ENCODE data around the gene DIPK1C.
"Not testable (repeated sequence)": the region's sequence is repeated elsewhere in the genome, so short reads cannot be mapped to it uniquely, and the experiment has no call there.

The DIPK1C gene

GRCh38 chr18:74457043-74457724 is at the start of gene DIPK1C:
Gene DIPK1C, minus strand, starts transcription at chr18:74457308. Its CDS starts 49 bp downstream, at chr18:74457259.
- no peak for DNase-seq

DNA sequence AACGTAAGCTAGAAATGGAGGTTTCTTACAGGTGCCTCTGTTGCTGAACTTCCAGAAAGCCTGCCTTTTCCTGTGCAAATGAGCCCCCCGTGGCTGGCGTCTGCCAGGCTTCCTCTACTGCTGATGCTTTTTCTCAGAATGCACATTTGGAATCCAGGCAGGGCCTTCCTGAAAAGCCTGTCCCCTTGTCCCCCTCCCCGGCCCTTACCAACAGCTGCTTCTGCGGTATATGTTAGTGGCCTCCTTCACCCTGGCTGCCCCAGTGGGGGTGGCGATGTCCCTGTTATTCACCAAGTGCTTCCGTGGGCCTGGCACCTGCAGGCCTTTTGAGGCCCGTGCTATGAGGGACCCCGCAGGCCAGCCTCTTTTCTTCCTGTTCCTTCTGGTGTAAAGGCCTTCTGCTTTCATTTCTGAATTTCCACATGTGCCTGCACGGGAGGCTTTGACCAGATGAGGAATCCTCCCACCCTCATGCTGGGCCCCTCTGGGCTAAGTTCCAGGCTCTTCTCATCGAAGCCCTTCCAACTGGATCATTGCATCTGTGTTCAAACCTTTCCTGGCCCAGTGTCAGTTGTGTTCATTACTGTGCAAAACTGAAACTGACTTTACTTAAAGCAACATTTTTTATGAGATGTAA is 49.5 kb upstream of the DIPK1C start:
- no peak for DNase-seq

DNA sequence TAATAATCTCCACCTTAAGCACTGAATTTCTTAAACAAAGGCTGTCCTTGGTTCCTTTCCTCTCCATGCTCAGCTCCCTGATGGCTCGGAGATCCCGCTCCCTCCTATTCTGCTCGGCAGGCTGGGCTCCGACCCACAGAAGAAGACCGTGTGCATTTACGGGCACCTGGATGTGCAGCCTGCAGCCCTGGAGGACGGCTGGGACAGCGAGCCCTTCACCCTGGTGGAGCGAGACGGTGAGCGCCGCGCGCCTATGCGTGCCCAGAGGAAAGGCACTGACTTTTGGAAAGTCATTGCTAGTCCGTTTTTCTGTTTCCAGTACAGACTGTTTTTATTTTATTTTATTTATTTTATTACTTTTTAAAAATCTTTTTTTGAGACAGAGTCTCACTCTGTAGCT is 48.7 kb upstream of the DIPK1C start:
- DNase-seq, result no peak

DNA sequence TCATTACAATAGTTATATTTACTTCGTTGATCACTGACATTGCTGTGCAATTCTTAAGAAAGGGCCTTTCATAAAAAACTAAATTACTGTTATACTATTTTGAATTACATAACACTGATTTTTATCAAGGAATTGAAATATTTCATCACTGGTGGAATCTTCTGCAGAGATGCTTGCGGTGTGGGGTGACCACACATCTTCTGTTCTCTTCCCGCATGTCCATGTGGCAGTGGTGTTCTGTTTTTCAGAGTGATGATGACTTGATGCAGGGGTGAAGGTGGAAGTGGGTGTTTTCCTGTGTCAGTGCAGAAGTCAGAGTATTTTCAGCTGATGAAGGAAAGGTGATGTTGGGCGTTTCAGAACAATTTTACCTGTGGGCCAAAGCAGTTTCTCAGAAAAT is 46.0 kb upstream of the DIPK1C start:
- no peak for DNase-seq

DNA sequence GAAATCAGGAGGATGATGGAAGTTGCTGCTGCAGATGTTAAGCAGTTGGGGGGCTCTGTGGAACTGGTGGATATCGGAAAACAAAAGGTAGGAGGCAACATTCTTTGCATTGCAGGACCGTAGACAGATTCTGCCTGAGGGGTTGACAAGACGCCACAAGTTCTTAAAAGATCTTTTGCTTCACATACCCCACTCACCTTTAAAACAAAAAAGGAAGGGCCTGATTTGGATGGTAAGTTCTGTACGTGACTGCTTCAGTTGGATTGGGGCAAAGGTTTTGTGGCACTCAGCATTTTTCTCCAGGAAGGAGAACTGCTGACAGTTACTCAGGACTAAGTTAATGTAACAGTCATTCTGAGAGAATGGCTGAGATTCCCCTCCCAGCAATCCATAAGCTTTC is 44.3 kb upstream of the DIPK1C start:
- DNase-seq, result no peak

DNA sequence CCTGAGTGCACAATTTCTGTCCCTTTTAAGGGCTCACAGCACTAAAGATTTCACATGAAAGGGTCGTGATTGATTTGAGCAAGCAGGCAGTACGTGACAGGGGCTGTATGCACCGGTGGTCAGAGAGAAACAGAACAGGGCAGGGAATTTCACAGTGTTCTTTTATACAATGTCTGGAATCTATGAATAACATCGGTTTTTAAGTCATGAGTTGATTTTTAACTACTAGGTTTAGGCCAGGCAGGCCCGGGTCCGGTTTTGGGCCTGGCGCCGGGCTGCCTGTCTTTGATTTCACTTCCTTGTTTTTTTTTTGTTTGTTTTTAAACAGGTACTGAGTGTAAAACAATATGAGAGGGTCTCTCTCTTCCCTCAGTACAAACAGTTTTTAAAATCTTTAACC is 43.7 kb upstream of the DIPK1C start:
- DNase-seq, result not testable (repeated sequence)

- DNase-seq, result no peak
Observed at GRCh38 chr18:74500372-74500771, 43.3 kb upstream of the DIPK1C start.

DNA sequence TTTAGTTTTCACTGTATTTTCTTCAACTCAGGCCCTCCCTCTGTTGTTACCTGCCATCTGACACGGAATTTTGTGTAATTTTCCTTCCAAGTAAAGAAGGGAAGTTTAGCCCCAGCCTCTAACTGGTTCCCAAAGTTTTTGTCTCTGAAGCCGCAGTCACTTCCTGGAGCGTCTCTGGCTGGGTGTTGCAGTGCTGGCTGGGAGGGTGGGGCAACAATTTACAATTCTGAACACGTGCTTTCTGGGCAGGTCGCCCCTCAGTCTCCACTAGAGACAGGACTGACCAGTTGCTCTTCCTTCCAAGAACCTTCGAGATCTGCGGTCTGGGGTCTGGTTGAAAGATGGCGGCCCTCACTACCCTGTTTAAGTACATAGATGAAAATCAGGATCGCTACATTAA is 42.5 kb upstream of the DIPK1C start:
- no peak for DNase-seq

- no peak for DNase-seq
Observed at GRCh38 chr18:74498712-74499627, 41.9 kb upstream of the DIPK1C start.

DNA sequence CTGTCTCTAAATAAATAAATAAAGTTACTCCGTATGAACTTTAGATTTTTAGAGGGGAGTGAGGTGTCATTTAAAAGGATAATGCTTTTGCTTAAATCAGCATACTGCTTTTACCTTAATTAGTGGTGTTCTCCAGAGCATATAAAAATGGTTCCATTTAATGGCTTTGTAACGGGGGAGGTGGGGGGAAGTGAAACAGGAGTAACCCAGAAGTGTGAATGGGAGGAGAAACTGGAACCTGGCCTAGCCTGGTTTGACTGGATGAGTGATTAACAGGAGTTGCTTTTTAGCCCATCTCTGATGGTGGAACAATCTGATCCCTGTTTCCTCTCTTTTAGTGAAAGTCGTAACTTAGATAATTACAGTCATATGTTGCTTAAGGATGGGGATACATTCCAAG is 40.7 kb upstream of the DIPK1C start:
- no peak for DNase-seq

- DNase-seq, result no peak
Observed at GRCh38 chr18:74497324-74497676, 40.2 kb upstream of the DIPK1C start.

- DNase-seq, result peak; percentile 13 to 44
Observed at GRCh38 chr18:74496508-74497323, 39.6 kb upstream of the DIPK1C start.

DNA sequence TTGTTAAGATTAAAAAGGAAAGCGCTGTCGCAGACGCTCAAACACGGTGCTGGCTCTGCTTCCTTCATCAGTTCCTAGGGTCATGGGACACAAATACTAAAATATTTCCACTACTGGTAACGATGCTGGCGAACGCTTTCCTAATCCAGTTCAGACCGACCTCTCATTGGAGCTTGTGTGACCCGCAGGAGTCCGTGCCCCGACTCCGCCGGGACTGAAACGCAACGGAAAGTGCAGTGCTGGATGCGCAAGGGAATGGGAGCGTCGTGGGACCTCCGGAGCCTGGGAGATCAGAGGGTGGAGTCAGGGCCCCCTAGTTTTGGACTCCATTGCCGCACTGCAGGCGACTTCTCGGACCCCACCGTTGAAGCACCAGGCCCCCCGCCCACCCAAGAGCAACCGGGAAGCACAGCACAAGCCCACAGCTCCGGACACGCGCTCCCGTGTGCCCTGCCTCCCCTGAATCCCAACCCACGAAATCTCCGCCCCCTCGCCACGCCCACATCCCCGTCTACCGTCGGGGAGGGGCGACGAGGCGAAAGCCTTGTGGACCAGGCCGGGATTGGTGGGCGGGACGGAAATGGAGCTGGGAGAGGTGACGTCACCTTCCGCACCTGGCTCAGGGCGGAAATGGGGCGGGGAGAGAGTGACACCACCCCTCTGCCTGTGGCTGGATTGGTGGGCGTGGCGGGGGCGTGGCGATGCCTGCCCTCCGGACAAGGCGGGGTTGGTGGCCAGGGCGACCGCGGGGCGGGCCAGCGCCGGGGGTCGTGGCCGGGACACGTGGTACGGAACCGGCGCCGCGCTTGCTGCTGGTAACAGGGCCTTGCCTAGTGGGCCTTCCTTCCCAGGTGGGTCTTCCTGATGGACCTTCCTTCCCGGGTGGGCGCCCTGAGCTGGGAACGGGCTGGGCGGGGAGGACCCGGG is 38.7 kb upstream of the DIPK1C start, which contains the start of gene CNDP2:
Gene CNDP2, plus strand, starts transcription at position 783 of the 927 bp plus-strand sequence. CDS start 3,611 bp downstream, outside the sequence.
- peak; percentile 97 to 98 for DNase-seq

GRCh38 chr18:74494514-74494913 is 37.4 kb upstream of the DIPK1C start:
- no peak for DNase-seq

- DNase-seq, result peak; percentile 53 to 79
Observed at GRCh38 chr18:74493689-74494088, 36.6 kb upstream of the DIPK1C start.

GRCh38 chr18:74492259-74492658 is 35.2 kb upstream of the DIPK1C start:
- no peak for DNase-seq

GRCh38 chr18:74489676-74490075 is 32.6 kb upstream of the DIPK1C start:
- no peak for DNase-seq

DNA sequence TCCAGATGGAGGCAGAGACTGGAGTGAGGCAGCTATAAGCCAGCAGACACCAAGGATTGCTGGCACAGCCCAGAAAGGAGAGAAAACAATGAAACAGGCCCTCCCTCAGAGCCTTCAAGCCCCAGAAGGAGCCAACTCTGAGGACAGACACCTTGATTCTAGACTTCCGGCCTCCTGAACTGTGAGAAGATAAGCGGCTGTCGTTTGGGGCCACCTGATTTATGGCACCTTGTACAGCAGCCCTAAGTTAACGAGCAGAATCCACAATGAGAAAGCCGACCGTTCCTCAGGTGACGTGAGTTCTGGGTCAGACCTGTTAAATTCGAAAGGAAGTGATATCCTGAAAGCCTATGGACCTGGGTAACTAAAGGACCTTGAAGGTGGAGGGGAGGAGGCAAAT is 31.8 kb upstream of the DIPK1C start:
- DNase-seq, result no peak

DNA sequence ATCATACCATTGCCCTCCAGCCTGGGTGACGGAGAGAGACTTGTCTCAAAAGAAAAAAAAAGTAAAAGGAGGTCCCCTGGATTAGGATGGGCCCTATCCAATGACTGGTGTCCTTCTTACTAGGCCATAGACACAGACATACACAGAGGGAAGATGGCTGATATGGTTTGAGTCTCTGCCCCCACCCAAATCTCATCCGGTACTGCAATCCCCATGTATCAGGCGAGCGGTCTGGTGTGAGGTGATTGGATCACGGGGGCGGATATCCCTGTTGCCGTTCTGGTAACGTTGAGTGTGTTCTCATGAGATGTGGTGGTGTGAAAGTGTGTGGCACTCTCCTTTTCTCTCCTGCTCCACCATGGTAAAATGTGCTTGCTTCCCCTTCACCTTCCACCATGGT is 31.2 kb upstream of the DIPK1C start:
- no peak for DNase-seq

DNA sequence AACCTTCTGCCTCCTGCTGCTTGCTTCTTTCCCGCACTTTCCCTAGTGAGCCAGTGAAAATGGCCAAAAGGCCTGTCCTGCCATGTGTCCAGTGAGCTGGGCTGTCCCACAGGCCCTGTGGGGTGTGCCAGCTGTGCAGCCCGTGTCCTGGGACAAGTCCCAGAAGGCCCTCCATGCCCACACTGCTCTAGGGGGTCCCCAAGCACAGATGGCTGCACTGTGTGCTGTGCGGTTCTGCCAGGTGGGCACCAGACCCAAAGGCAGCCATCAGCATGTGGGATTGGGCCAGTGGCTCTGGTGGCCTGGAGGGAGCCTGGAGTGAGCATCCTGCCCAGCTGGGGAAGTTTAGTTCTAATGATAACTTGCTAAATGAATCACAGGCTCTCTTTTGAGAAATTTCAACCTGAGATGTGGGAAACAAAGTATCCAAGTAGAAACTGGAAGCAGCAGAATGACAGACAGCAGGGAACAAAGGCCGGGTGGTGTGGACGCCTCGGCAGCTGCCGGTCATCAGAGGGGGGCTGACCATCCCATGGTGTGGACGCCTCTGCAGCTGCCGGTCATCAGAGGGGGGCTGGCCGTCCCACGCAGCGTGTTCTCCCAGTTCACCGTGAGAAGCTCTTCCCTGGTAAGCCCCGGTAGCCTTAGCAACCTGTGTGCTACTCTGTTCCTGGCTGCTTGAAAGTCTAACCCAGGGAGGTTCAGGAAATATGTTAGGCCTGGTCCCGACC is 29.2 kb upstream of the DIPK1C start:
- no peak for DNase-seq

- DNase-seq, result no peak
Observed at GRCh38 chr18:74482697-74483096, 25.6 kb upstream of the DIPK1C start.

Measured in SHP77 (cell line).